ENCODE measurements around the gene NTM. TPM values are rescaled to one million over a fixed set of nuclear protein-coding genes. Genes with fewer than 3 reads are reported as not detected.

NTM gene
- total and polyA plus RNA-seq, 2 of the 8 experiments (the other 6 are each of a cell fraction or from before 2014, with no cell fraction given): 13.4 to 20.0 TPM

DNA sequence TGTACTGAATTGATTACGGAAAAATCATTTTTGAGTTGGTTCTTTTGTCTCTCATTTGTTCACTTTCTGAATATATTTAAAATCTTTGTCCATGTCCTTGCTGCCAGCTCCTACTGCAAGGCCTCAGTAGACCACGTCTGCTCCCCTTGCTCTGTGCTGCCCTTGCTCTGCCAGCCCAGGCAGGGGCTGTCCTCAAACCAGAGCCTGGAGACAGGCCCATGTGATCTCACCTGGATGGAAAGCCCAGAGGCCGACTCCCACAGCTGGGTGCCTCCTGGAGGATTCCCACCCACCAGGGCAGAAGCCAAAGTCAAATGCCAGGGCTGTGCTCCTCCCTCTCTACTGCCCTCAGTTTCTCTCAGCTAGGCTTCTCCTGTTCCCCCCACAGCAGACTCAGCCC, 141.8 kb downstream of the NTM start:
- Histone ChIP-seq H4K20me1 (replicated peaks in 1 of 2; ENCODE audit: control insufficient read depth in 1 of 2, insufficient read depth in 2 of 2, low read length in 2 of 2) (no peaks in the 10 kb centered on the region), H2BK15ac (ENCODE audit: low read length) (no peak overlapping the region), H2BK120ac (replicated peaks; ENCODE audit: low read depth, low read length) (no peak overlapping the region), H3K36me3 (ENCODE audit: control insufficient read depth in 2 of 4, insufficient read depth in 4 of 4, low read length in 3 of 4) (no peaks in the 10 kb centered on the region), H4K8ac (ENCODE audit: extremely low read depth, insufficient read depth, low read length) (no peak overlapping the region), H3K79me2 (ENCODE audit: control insufficient read depth in 1 of 2, insufficient read depth in 2 of 2, low read length in 2 of 2) (no peaks in the 10 kb centered on the region), H3K18ac (ENCODE audit: extremely low read depth, low read length) (no peak overlapping the region), H3K56ac (replicated peaks; ENCODE audit: insufficient read length, low read depth, low read length) (no peak overlapping the region), H3K4me2 (ENCODE audit: insufficient read depth in 1 of 2, low read depth in 2 of 2, low read length in 2 of 2) (no peak overlapping the region), H2AFZ (ENCODE audit: low read length) (no peak overlapping the region), H2BK5ac (ENCODE audit: low read depth, low read length) (no peak overlapping the region), H3K9me3 (ENCODE audit: insufficient read depth in 2 of 2, low read depth in 1 of 2, low read length in 1 of 2) (no peaks in the 10 kb centered on the region), H3K23me2 (ENCODE audit: low read depth, low read length) (no peaks in the 10 kb centered on the region), H3K23ac (ENCODE audit: insufficient read length) (no peak overlapping the region), H3K4ac (replicated peaks; ENCODE audit: insufficient read length, low read depth, low read length) (no peak overlapping the region), H3K9ac (replicated peaks in 1 of 4; ENCODE audit: extremely low read depth in 1 of 4, low read depth in 3 of 4, low read length in 3 of 4) (no peak overlapping the region), H2BK12ac (ENCODE audit: low read depth, low read length) (no peak overlapping the region), H3K4me3 (ENCODE audit: extremely low read depth in 1 of 4, insufficient read depth in 2 of 4, low read depth in 3 of 4, low read length in 4 of 4) (no peak overlapping the region), H3K79me1 (ENCODE audit: low read depth, low read length) (0 out of 2 replicates have a peak, but pooled peaks cover 3% of the 10 kb centered on the region), H3K14ac (ENCODE audit: insufficient read length) (no peak overlapping the region), H3K27ac (ENCODE audit: low read depth, low read length) (no peak overlapping the region), H2AK5ac (ENCODE audit: low read depth, low read length) (no peak overlapping the region), H4K91ac (replicated peaks; ENCODE audit: insufficient read length, low read length) (no peak overlapping the region), H2BK20ac (ENCODE audit: low read length) (no peak overlapping the region), H3K4me1 (replicated peaks in 1 of 4; ENCODE audit: control insufficient read depth in 3 of 4, insufficient read depth in 4 of 4, low read length in 3 of 4) (no peaks in the 10 kb centered on the region; a peak in 1 of 7 replicates), H3K27me3 (replicated peaks in 1 of 4; ENCODE audit: control insufficient read depth in 3 of 4, extremely low read depth in 1 of 4, insufficient read depth in 3 of 4, low read length in 3 of 4) (no peaks in the 10 kb centered on the region), H4K5ac (ENCODE audit: insufficient read length, low read depth, low read length) (no peak overlapping the region)
- ChIA-PET POLR2A (ENCODE audit: partially characterized antibody) (interaction anchor here (1.4 kb wide), 1 partner anchor 448 kb away, joined by 3 read pairs; no protein-coding TSS in a partner anchor), CTCF (ENCODE audit: partially characterized antibody) (interaction anchor here (0.6 to 6.8 kb wide), 31 partner anchors 9 to 487 kb away, joined by 3 to 59 read pairs (median 5); no protein-coding TSS in a partner anchor)
- DNase-seq (ENCODE audit: low read depth in 1 of 2, low spot score in 2 of 2) (no peak), FAIRE-seq (no peak)
- TF ChIP-seq RXRA (IDR thresholded peaks at IDR 0.05; ENCODE audit: insufficient read depth, low read depth, low read length) (no peak), GABPA (IDR thresholded peaks at IDR 0.05; ENCODE audit: borderline replicate concordance, insufficient read depth, low read length) (no peak), YY1 (IDR thresholded peaks at IDR 0.05; ENCODE audit: low read depth, low read length) (no peak), SAP30 (IDR thresholded peaks at IDR 0.05; ENCODE audit: insufficient read depth, insufficient replicate concordance, low read length) (no peak), SRF (IDR thresholded peaks at IDR 0.05; ENCODE audit: low read depth, low read length) (no peak)
- WGBS, 2 experiments (ENCODE audit: extremely low coverage in 1 of 2, insufficient coverage in 1 of 2, insufficient read length in 1 of 2, insufficient replicate concordance in 2 of 2, low coverage in 1 of 2, low lambda C conversion rate in 2 of 2, missing lambda C conversion rate in 1 of 2): 96% methylated on average over 2 of the region's 3 CpGs; no CpG with 5 or more reads in 1 of the 2 experiments
